ENCODE data around the gene PIK3C2G. TPM values are rescaled to one million over a fixed set of nuclear protein-coding genes. Genes with fewer than 3 reads are reported as not detected.

PIK3C2G gene
- total RNA-seq, 1 experiment from 2014 or later, result not detected

DNA sequence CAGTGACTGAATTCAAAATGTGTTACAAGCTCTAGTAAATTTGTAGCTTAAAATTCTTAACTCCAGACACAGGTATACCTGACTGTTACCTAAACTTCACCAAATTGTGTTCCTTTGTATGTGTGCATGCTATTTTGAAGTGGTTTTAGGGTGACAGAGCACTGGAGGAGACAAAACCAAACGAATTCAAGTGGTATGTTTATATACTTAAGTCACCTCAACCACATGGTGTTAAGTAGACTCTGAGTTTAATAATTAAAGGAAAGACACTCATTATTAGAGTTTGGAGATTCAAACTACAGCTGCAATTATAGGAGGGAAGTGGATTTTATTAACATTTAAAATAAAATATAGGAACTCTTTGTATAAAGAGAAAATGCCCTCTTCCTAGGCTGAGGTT is 392.1 kb downstream of the PIK3C2G start:
- DNase-seq (ENCODE audit: low read depth, low spot score) (no peak), ATAC-seq (no peak)
- ChIA-PET CTCF (no interaction called here), POLR2A (no interaction called here)
- no peaks in the 10 kb centered on the region for H3K9me3 ChIP-seq (ENCODE audit: control insufficient read depth, insufficient read depth, low read depth, low read length)
- H3K36me3 ChIP-seq (ENCODE audit: control insufficient read depth, insufficient read depth, low read length), result no peaks in the 10 kb centered on the region
- H3K27ac ChIP-seq (ENCODE audit: low read length), result no peak overlapping the region
- no peaks in the 10 kb centered on the region for H3K27me3 ChIP-seq (ENCODE audit: control insufficient read depth, insufficient read depth, low read length)
- no TSS peak for BruUV-seq (replicated peaks)
- H3K4me1 ChIP-seq (ENCODE audit: control insufficient read depth, insufficient read depth, low read length), result no peaks in the 10 kb centered on the region
- TF ChIP-seq, protein P1, sequence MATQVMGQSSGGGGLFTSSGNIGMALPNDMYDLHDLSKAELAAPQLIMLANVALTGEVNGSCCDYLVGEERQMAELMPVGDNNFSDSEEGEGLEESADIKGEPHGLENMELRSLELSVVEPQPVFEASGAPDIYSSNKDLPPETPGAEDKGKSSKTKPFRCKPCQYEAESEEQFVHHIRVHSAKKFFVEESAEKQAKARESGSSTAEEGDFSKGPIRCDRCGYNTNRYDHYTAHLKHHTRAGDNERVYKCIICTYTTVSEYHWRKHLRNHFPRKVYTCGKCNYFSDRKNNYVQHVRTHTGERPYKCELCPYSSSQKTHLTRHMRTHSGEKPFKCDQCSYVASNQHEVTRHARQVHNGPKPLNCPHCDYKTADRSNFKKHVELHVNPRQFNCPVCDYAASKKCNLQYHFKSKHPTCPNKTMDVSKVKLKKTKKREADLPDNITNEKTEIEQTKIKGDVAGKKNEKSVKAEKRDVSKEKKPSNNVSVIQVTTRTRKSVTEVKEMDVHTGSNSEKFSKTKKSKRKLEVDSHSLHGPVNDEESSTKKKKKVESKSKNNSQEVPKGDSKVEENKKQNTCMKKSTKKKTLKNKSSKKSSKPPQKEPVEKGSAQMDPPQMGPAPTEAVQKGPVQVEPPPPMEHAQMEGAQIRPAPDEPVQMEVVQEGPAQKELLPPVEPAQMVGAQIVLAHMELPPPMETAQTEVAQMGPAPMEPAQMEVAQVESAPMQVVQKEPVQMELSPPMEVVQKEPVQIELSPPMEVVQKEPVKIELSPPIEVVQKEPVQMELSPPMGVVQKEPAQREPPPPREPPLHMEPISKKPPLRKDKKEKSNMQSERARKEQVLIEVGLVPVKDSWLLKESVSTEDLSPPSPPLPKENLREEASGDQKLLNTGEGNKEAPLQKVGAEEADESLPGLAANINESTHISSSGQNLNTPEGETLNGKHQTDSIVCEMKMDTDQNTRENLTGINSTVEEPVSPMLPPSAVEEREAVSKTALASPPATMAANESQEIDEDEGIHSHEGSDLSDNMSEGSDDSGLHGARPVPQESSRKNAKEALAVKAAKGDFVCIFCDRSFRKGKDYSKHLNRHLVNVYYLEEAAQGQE (IDR thresholded peaks at IDR 0.05; ENCODE audit: insufficient read depth in 1 of 2, low read depth in 2 of 2, low read length in 1 of 2), result no peak
- TF ChIP-seq, protein P2, sequence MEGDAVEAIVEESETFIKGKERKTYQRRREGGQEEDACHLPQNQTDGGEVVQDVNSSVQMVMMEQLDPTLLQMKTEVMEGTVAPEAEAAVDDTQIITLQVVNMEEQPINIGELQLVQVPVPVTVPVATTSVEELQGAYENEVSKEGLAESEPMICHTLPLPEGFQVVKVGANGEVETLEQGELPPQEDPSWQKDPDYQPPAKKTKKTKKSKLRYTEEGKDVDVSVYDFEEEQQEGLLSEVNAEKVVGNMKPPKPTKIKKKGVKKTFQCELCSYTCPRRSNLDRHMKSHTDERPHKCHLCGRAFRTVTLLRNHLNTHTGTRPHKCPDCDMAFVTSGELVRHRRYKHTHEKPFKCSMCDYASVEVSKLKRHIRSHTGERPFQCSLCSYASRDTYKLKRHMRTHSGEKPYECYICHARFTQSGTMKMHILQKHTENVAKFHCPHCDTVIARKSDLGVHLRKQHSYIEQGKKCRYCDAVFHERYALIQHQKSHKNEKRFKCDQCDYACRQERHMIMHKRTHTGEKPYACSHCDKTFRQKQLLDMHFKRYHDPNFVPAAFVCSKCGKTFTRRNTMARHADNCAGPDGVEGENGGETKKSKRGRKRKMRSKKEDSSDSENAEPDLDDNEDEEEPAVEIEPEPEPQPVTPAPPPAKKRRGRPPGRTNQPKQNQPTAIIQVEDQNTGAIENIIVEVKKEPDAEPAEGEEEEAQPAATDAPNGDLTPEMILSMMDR (IDR thresholded peaks at IDR 0.05), result no peak
- no peak for TF ChIP-seq POLR2AphosphoS5 (IDR thresholded peaks at IDR 0.05; ENCODE audit: low read depth, low read length)
- in situ Hi-C loops (cut with HindIII; ENCODE audit: low pct_unique_long_range_greater_than_20kb, low sequenced_read_pairs), result no loop called here
- H3K4me3 ChIP-seq (ENCODE audit: low read depth in 2 of 2, low read length in 2 of 2), result no peak overlapping the region
- intact Hi-C loops (cut with micrococcal nuclease; ENCODE audit: unreplicated experiment), result no loop called here

DNA sequence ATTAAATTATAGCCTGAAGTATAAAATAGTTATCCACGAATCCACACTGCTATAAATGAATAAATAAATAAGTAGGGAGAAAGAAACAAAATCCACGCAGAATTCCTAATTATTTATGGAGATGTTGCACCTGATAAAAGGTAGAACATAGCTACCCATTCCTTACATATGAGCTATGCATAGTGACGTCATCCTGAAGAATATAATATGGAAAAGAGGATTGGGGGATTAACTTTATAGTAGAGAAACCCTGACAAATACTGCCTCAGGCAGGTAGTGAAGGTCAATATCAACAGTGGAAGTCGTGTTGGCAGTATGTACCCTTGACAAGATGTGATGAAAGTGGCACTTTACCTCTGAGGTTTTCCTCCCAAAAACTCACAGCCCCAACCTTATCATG is 394.0 kb downstream of the PIK3C2G start:
- in situ Hi-C loops (cut with HindIII; ENCODE audit: low pct_unique_long_range_greater_than_20kb, low sequenced_read_pairs) (no loop called here), intact Hi-C loops (cut with micrococcal nuclease; ENCODE audit: unreplicated experiment) (no loop called here)
- Histone ChIP-seq H3K27ac (ENCODE audit: low read length) (no peak overlapping the region), H3K27me3 (ENCODE audit: control insufficient read depth, insufficient read depth, low read length) (no peaks in the 10 kb centered on the region), H3K4me3 (ENCODE audit: low read depth in 2 of 2, low read length in 2 of 2) (no peak overlapping the region), H3K36me3 (ENCODE audit: control insufficient read depth, insufficient read depth, low read length) (no peaks in the 10 kb centered on the region), H3K4me1 (ENCODE audit: control insufficient read depth, insufficient read depth, low read length) (no peaks in the 10 kb centered on the region), H3K9me3 (ENCODE audit: control insufficient read depth, insufficient read depth, low read depth, low read length) (no peaks in the 10 kb centered on the region)
- POLR2A ChIA-PET, result no interaction called here
- DNase-seq (ENCODE audit: low read depth, low spot score), result no peak
- CTCF ChIA-PET, result no interaction called here
- TF ChIP-seq SIN3A (IDR thresholded peaks at IDR 0.05; ENCODE audit: borderline replicate concordance, insufficient read depth, low read depth, low read length) (no peak), POLR2AphosphoS5 (IDR thresholded peaks at IDR 0.05; ENCODE audit: low read depth, low read length) (no peak), TCF7L2 (IDR thresholded peaks at IDR 0.05; ENCODE audit: low read depth, low read length) (no peak)
- TF ChIP-seq, protein P1 (IDR thresholded peaks at IDR 0.05; ENCODE audit: insufficient read depth in 1 of 2, low read depth in 2 of 2, low read length in 1 of 2), result no peak
- TF ChIP-seq, protein P2 (IDR thresholded peaks at IDR 0.05), result no peak
- BruUV-seq (replicated peaks), result no TSS peak
- no peak for ATAC-seq
